Subcutaneous abdominal adipose tissue (tissue), 5 donors: ENCODE measurements around the gene MYO19.
A peak's percentile ranks its signal among the peaks of the same experiment; 100 is the strongest.

ENCODE experiments used
- H3K27ac ChIP-seq: one replicate; pipeline ENCODE4 v1.7.0; 2013; ENCODE audit warnings: low read depth, mild to moderate bottlenecking, inconsistent platforms, low read length, moderate library complexity
- H3K27me3 ChIP-seq, 5 donors: one replicate each; pipeline ENCODE4 v1.7.0; 2013; ENCODE audit warnings: low read length in 5 of 5, inconsistent platforms in 1 of 5; ENCODE audit not compliant: control insufficient read depth in 5 of 5, insufficient read depth in 4 of 5
- H3K36me3 ChIP-seq, 5 donors: one replicate each; pipeline ENCODE4 v1.7.0; 2013; ENCODE audit warnings: low read length in 5 of 5; ENCODE audit not compliant: control insufficient read depth in 5 of 5, insufficient read depth in 5 of 5
- H3K4me1 ChIP-seq, 5 donors: one replicate each; pipeline ENCODE4 v1.7.0; 2013; ENCODE audit warnings: low read length in 5 of 5, mild to moderate bottlenecking in 3 of 5, moderate library complexity in 1 of 5; ENCODE audit not compliant: control insufficient read depth in 5 of 5, insufficient read depth in 5 of 5
- H3K4me3 ChIP-seq, 5 donors: one replicate each; pipeline ENCODE4 v1.7.0; 2013; ENCODE audit warnings: low read length in 5 of 5, low read depth in 1 of 5
- H3K9ac ChIP-seq, 5 donors: one replicate each; pipeline ENCODE4 v1.7.0; 2013; ENCODE audit warnings: low read length in 5 of 5, mild to moderate bottlenecking in 4 of 5, moderate library complexity in 3 of 5
- H3K9me3 ChIP-seq, 5 donors: one replicate each; pipeline ENCODE4 v1.7.0; 2013; ENCODE audit warnings: low read length in 5 of 5; ENCODE audit not compliant: control insufficient read depth in 5 of 5
- donor health status: healthy.
- donor health status: healthy.
- donor health status: healthy.
- donor health status: healthy.
- donor health status: healthy.

The MYO19 gene

DNA sequence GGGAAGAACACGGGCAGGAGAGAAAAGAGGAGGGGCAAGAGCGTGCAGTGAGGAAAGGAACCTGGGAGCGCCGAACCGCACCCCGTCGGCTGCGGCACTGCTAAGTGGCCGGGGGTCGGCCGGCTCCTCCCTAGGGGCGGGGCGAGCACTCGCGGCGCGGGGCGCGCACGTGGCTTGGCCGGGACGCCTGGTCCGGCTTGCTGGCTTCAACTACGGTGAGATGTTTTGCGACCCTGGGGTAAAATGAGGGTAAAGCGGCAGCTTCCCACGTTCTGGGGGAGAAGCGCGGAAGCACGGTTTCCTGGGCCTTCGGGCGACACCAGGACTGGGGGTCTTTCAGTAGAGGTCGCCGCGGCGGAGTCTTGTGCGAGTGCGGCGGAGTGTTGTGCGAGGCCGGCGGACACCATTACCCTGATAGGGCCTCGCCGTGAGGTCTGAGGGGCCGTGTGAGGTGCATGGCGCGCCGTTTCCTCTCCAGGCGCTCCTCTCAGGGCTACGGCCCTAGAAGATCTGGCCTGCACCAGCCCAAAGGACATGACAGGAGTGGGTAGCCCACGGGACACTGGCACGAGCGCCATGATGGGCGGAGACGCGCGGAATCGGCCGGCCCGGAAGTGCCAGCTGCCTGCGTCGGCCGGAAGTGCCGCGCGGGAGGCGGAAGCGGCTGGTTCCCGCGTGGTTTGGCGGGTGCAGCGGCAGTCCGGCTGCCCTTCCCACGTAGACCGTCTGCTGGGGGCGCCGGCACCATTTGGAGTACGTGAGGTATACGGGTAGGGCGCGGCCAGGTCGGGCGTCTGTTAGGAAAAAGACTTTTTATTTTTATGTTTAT lies at the start of gene MYO19, which contains the start of gene PIGW:
MYO19 (minus strand) TSS at position 29 of the 829 bp plus-strand sequence. CDS start 2,330 bp downstream, outside the sequence.
PIGW (plus strand) TSS at position 148 of the 829 bp plus-strand sequence. CDS start 2,115 bp downstream, outside the sequence.
- Histone ChIP-seq H3K27me3 (no peaks in the 10 kb centered on the region), H3K4me3 (peak within 1 kb of the TSS; percentile 90 to 97 (median 94)), H3K36me3 (peaks cover 8 to 29% (median 21%) of the 10 kb centered on the region in 5 donors), H3K9ac (peak within 1 kb of the TSS; percentile 63 to 97 (median 79)), H3K9me3 (no peaks in the 10 kb centered on the region), H3K27ac (peak within 1 kb of the TSS; percentile 92), H3K4me1 (peaks cover 0 to 24% (median 19%) of the 10 kb centered on the region in 5 donors)

DNA sequence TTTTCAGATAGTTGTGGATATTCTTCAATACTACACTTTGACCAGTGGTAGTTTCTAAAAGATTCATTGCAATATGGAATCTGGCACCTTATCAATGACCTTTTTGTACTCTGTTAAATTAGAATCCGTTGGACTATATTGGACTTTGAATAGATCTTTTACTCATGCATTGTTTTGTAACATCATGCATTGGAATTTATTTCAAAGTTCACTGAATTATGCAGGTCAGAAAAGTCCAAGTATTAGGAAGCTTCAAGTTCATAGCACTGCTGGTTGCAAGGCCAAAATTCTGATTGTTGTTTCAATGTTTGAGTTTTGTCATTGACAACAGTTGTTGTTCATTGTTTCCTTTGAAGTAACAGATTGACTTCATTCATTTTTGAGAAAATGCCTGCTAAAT lies 49.1 kb upstream of the MYO19 start:
- Histone ChIP-seq H3K4me1 (peaks cover 0 to 16% (median 3%) of the 10 kb centered on the region in 5 donors), H3K36me3 (peaks cover 31 to 85% (median 69%) of the 10 kb centered on the region in 5 donors), H3K27me3 (no peaks in the 10 kb centered on the region), H3K4me3 (no peak overlapping the region), H3K27ac (no peak overlapping the region), H3K9ac (no peak overlapping the region), H3K9me3 (no peaks in the 10 kb centered on the region)

DNA sequence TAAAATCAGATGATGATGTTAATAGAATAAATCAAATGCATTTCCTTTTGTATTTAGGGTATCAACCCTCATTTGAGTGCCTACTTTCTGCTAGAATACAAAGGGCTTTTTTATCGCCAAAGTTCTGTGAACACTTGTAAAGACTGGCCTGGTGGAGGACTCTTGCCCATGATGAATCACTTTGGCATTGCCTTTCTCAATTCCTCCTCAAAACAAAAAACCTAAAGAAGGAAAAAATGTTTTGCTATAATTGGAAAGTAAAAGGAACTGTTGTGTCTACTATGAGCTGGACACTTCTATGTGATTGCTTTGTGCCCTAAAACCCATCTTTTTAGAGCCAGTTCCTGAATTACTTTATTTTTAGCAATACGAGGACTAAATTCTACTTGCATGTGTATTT lies 44.0 kb upstream of the MYO19 start:
- Histone ChIP-seq H3K27ac (no peak overlapping the region), H3K27me3 (no peaks in the 10 kb centered on the region), H3K4me3 (no peak overlapping the region), H3K9ac (no peak overlapping the region), H3K9me3 (no peaks in the 10 kb centered on the region), H3K4me1 (peaks cover 0 to 9% (median 2%) of the 10 kb centered on the region in 5 donors), H3K36me3 (peaks cover 22 to 73% (median 58%) of the 10 kb centered on the region in 5 donors)

- no peaks in the 10 kb centered on the region for H3K9me3 ChIP-seq
- no peak overlapping the region for H3K27ac ChIP-seq
- no peak overlapping the region for H3K9ac ChIP-seq
- no peak overlapping the region for H3K4me3 ChIP-seq
- peaks cover 27 to 75% (median 59%) of the 10 kb centered on the region in 5 donors for H3K36me3 ChIP-seq
- H3K4me1 ChIP-seq = peaks cover 0 to 3% (median 0%) of the 10 kb centered on the region in 5 donors
- no peaks in the 10 kb centered on the region for H3K27me3 ChIP-seq
Observed at GRCh38 chr17:36576793-36577192, 42.1 kb upstream of the MYO19 start.

GRCh38 chr17:36575028-36575427 lies 40.4 kb upstream of the MYO19 start:
- Histone ChIP-seq H3K4me3 (no peak overlapping the region), H3K9ac (no peak overlapping the region), H3K36me3 (peaks cover 24 to 68% (median 54%) of the 10 kb centered on the region in 5 donors), H3K27ac (no peak overlapping the region), H3K4me1 (peaks cover 0 to 3% (median 0%) of the 10 kb centered on the region in 5 donors), H3K27me3 (no peaks in the 10 kb centered on the region), H3K9me3 (no peaks in the 10 kb centered on the region)

DNA sequence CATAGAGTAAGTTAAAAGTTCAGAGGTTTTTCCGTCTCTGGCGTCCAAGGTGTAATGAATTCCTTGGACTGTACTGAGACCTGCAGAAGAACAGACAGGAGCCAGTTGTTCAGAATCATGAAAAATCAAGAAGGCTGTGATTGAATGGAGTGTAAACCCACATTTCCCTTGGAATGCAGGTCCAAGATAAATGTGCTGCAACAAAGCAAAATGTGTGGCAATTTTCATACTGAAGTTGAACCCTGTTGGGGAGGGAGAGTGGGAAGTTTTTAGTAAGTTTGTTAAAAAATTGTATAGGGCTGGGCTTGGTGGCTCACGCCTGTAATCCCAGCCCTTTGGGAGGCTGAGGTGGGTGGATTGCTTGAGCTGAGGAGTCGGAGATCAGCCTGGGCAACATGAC lies 31.4 kb upstream of the MYO19 start:
- H3K4me1 ChIP-seq = peaks cover 0 to 11% (median 5%) of the 10 kb centered on the region in 5 donors
- H3K27me3 ChIP-seq = no peaks in the 10 kb centered on the region
- peaks cover 29 to 69% (median 48%) of the 10 kb centered on the region in 5 donors for H3K36me3 ChIP-seq
- no peak overlapping the region for H3K4me3 ChIP-seq
- no peak overlapping the region for H3K9ac ChIP-seq
- H3K27ac ChIP-seq = no peak overlapping the region
- H3K9me3 ChIP-seq = no peaks in the 10 kb centered on the region

GRCh38 chr17:36553459-36553858 lies 18.8 kb upstream of the MYO19 start:
- no peaks in the 10 kb centered on the region for H3K27me3 ChIP-seq
- H3K9ac ChIP-seq = peak overlapping the region in 3 of 5 donors; percentile 16 to 53 (median 41)
- peaks cover 0 to 25% (median 23%) of the 10 kb centered on the region in 5 donors for H3K4me1 ChIP-seq
- no peaks in the 10 kb centered on the region for H3K9me3 ChIP-seq
- H3K4me3 ChIP-seq = no peak overlapping the region
- peaks cover 16 to 30% (median 22%) of the 10 kb centered on the region in 5 donors for H3K36me3 ChIP-seq
- no peak overlapping the region for H3K27ac ChIP-seq

- Histone ChIP-seq H3K9me3 (no peaks in the 10 kb centered on the region), H3K36me3 (peaks cover 6 to 14% (median 7%) of the 10 kb centered on the region in 5 donors), H3K27ac (no peak overlapping the region), H3K4me3 (no peak overlapping the region), H3K9ac (peak overlapping the region in 1 of 5 donors; percentile 40), H3K27me3 (no peaks in the 10 kb centered on the region), H3K4me1 (peaks cover 3 to 51% (median 48%) of the 10 kb centered on the region in 5 donors)
Observed at GRCh38 chr17:36550491-36551417, 16.1 kb upstream of the MYO19 start.

DNA sequence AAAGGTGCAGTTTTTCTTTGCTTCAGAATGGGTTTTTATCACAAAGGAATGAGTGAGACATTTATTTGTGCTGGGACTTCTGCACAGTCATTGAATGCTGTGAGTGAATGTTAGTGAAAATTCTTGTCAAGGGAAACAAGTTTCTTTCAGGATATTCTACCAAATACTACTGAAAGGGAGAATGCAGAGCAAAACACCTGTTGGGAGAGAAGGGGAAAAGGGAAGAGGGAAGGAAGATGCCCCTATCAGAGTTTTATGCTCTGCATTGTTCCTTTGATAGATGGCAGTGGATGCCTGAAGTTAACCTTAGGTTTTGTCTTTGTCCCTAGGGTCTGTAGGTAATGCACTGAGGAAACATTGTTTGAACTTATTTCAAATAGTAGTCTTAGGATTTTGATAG lies 13.1 kb upstream of the MYO19 start:
- Histone ChIP-seq H3K36me3 (peaks cover 0 to 7% (median 0%) of the 10 kb centered on the region in 5 donors), H3K9me3 (no peaks in the 10 kb centered on the region), H3K4me3 (peak overlapping the region in 1 of 5 donors; percentile 29), H3K4me1 (peaks cover 3 to 50% (median 47%) of the 10 kb centered on the region in 5 donors), H3K9ac (peak overlapping the region in 3 of 5 donors; percentile 21 to 91 (median 35)), H3K27me3 (no peaks in the 10 kb centered on the region), H3K27ac (peak overlapping the region; percentile 85)
